Measurements from ENCODE around the gene F2RL1.

- TF ChIP-seq, protein P1, sequence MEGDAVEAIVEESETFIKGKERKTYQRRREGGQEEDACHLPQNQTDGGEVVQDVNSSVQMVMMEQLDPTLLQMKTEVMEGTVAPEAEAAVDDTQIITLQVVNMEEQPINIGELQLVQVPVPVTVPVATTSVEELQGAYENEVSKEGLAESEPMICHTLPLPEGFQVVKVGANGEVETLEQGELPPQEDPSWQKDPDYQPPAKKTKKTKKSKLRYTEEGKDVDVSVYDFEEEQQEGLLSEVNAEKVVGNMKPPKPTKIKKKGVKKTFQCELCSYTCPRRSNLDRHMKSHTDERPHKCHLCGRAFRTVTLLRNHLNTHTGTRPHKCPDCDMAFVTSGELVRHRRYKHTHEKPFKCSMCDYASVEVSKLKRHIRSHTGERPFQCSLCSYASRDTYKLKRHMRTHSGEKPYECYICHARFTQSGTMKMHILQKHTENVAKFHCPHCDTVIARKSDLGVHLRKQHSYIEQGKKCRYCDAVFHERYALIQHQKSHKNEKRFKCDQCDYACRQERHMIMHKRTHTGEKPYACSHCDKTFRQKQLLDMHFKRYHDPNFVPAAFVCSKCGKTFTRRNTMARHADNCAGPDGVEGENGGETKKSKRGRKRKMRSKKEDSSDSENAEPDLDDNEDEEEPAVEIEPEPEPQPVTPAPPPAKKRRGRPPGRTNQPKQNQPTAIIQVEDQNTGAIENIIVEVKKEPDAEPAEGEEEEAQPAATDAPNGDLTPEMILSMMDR (IDR thresholded peaks at IDR 0.05), result no peak
- no peak for TF ChIP-seq POLR2A (IDR thresholded peaks at IDR 0.05)
These were observed 37.1 kb upstream of the F2RL1 start for GRCh38 chr5:76781775-76782174.
